Measurements from ENCODE around the gene SOCS7.

Gene SOCS7

GRCh38 chr17:38417210-38417951 is 65.7 kb downstream of the SOCS7 start:
- DNase-seq (ENCODE audit: low read depth) = no peak
- H3K4me3 ChIP-seq (ENCODE audit: low read depth, low read length) = no peak overlapping the region

GRCh38 chr17:38418062-38418692 is 66.5 kb downstream of the SOCS7 start:
- no peak overlapping the region for H3K4me3 ChIP-seq (ENCODE audit: low read depth, low read length)
- no peak for DNase-seq (ENCODE audit: low read depth)

- DNase-seq (ENCODE audit: low read depth) = no peak
- H3K4me3 ChIP-seq (ENCODE audit: low read depth, low read length) = peak overlapping the region; percentile 35
Measured at GRCh38 chr17:38418693-38419507, 67.3 kb downstream of the SOCS7 start.

GRCh38 chr17:38419508-38419981 is 67.9 kb downstream of the SOCS7 start:
- DNase-seq (ENCODE audit: low read depth) = no peak
- H3K4me3 ChIP-seq (ENCODE audit: low read depth, low read length) = peak overlapping the region; percentile 35

- H3K4me3 ChIP-seq (ENCODE audit: low read depth, low read length) = no peak overlapping the region
- DNase-seq (ENCODE audit: low read depth) = no peak
Measured at GRCh38 chr17:38420518-38420917, 68.9 kb downstream of the SOCS7 start.

GRCh38 chr17:38421171-38421841 is 69.7 kb downstream of the SOCS7 start:
- H3K4me3 ChIP-seq (ENCODE audit: low read depth, low read length) = no peak overlapping the region
- DNase-seq (ENCODE audit: low read depth) = peak; percentile 42

GRCh38 chr17:38421871-38422827 is 70.5 kb downstream of the SOCS7 start:
- H3K4me3 ChIP-seq (ENCODE audit: low read depth, low read length) = no peak overlapping the region
- no peak for DNase-seq (ENCODE audit: low read depth)

GRCh38 chr17:38424297-38424972 is 72.8 kb downstream of the SOCS7 start:
- no peak overlapping the region for H3K4me3 ChIP-seq (ENCODE audit: low read depth, low read length)
- DNase-seq (ENCODE audit: low read depth) = no peak

GRCh38 chr17:38425031-38425430 is 73.4 kb downstream of the SOCS7 start:
- no peak overlapping the region for H3K4me3 ChIP-seq (ENCODE audit: low read depth, low read length)
- no peak for DNase-seq (ENCODE audit: low read depth)

GRCh38 chr17:38425744-38426143 is 74.1 kb downstream of the SOCS7 start:
- no peak for DNase-seq (ENCODE audit: low read depth)
- H3K4me3 ChIP-seq (ENCODE audit: low read depth, low read length) = no peak overlapping the region

GRCh38 chr17:38426441-38426840 is 74.8 kb downstream of the SOCS7 start:
- DNase-seq (ENCODE audit: low read depth) = no peak
- H3K4me3 ChIP-seq (ENCODE audit: low read depth, low read length) = no peak overlapping the region

- peak overlapping the region; percentile 84 for H3K4me3 ChIP-seq (ENCODE audit: low read depth, low read length)
- no peak for DNase-seq (ENCODE audit: low read depth)
Measured at GRCh38 chr17:38427160-38427949, 75.7 kb downstream of the SOCS7 start.

GRCh38 chr17:38428112-38428642 is 76.5 kb downstream of the SOCS7 start, which contains the start of gene ARHGAP23:
Gene ARHGAP23 (plus strand): TSS chr17:38428464. CDS start chr17:38428486, 22 bp downstream.
- peak within 1 kb of the TSS; percentile 84 for H3K4me3 ChIP-seq (ENCODE audit: low read depth, low read length)
- DNase-seq (ENCODE audit: low read depth) = no peak

GRCh38 chr17:38428643-38429371 is 77.2 kb downstream of the SOCS7 start:
- no peak for DNase-seq (ENCODE audit: low read depth)
- peak overlapping the region; percentile 84 for H3K4me3 ChIP-seq (ENCODE audit: low read depth, low read length)

- H3K4me3 ChIP-seq (ENCODE audit: low read depth, low read length) = peak overlapping the region; percentile 84
- DNase-seq (ENCODE audit: low read depth) = no peak
Measured at GRCh38 chr17:38429476-38430100, 77.9 kb downstream of the SOCS7 start.

GRCh38 chr17:38430316-38430715 is 78.7 kb downstream of the SOCS7 start:
- DNase-seq (ENCODE audit: low read depth) = no peak
- H3K4me3 ChIP-seq (ENCODE audit: low read depth, low read length) = no peak overlapping the region

Measured in skeletal muscle cell (primary cell).